ENCODE results near the gene MOV10.

- TF ChIP-seq, protein P1, sequence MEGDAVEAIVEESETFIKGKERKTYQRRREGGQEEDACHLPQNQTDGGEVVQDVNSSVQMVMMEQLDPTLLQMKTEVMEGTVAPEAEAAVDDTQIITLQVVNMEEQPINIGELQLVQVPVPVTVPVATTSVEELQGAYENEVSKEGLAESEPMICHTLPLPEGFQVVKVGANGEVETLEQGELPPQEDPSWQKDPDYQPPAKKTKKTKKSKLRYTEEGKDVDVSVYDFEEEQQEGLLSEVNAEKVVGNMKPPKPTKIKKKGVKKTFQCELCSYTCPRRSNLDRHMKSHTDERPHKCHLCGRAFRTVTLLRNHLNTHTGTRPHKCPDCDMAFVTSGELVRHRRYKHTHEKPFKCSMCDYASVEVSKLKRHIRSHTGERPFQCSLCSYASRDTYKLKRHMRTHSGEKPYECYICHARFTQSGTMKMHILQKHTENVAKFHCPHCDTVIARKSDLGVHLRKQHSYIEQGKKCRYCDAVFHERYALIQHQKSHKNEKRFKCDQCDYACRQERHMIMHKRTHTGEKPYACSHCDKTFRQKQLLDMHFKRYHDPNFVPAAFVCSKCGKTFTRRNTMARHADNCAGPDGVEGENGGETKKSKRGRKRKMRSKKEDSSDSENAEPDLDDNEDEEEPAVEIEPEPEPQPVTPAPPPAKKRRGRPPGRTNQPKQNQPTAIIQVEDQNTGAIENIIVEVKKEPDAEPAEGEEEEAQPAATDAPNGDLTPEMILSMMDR (IDR thresholded peaks at IDR 0.05; ENCODE audit: control extremely low read depth in 1 of 3, insufficient read depth in 1 of 3, low read depth in 1 of 3, low read length in 3 of 3) = no peak
- TF ChIP-seq TBP (IDR thresholded peaks at IDR 0.05; ENCODE audit: low read depth, low read length) (no peak), ZNF274 (IDR thresholded peaks at IDR 0.05; ENCODE audit: borderline replicate concordance, extremely low read depth, low read length) (no peak), YY1 (IDR thresholded peaks at IDR 0.05; ENCODE audit: low read depth, low read length) (no peak), MAFK (IDR thresholded peaks at IDR 0.05; ENCODE audit: low read depth, low read length) (no peak), EZH2 (IDR thresholded peaks at IDR 0.05; ENCODE audit: low read depth, low read length, severe bottlenecking) (no peak)
These were observed 57.0 kb downstream of the MOV10 start for GRCh38 chr1:112731451-112731850.
